H1 (cell line): Measurements from ENCODE around the gene KCNQ1. TPM values are rescaled to one million over a fixed set of nuclear protein-coding genes. Genes with fewer than 3 reads are reported as not detected.

ENCODE experiments used
- ATF3 ChIP-seq: IDR thresholded peaks from 2 replicates; pipeline ENCODE4 v1.6.1; 2011; ENCODE audit warnings: low read depth, mild to moderate bottlenecking, low read length; ENCODE audit not compliant: insufficient read depth
- CEBPB ChIP-seq: IDR thresholded peaks from 2 replicates; pipeline ENCODE4 v1.6.1; 2012; ENCODE audit warnings: low read depth, low read length
- KDM4A ChIP-seq: IDR thresholded peaks from one replicate; pipeline ENCODE4 v1.7.1; 2012; ENCODE audit warnings: low read depth, mild to moderate bottlenecking, moderate library complexity, low read length, inconsistent platforms; ENCODE audit not compliant: severe bottlenecking
- MAFK ChIP-seq: IDR thresholded peaks from 2 replicates; pipeline ENCODE4 v1.6.1; 2012; ENCODE audit warnings: low read depth, mild to moderate bottlenecking, improper control_type of control experiment, low read length
- NANOG ChIP-seq: IDR thresholded peaks from 2 replicates; pipeline ENCODE4 v1.6.1; 2011; ENCODE audit warnings: low read length, low read depth, mild to moderate bottlenecking, inconsistent platforms; ENCODE audit not compliant: insufficient read depth, poor library complexity, severe bottlenecking
- polyA plus RNA-seq, 7 experiments: library from polyadenylated mRNA; depleted of rRNA in 3 of 7; stranded (reverse) in 5 of 7; unstranded in 2 of 7; fragments of >200 nt in 5 of 7; fragments of 200-250 nt in 2 of 7; gene quantifications; 1 replicate in 5 of 7; 2 replicates in 1 of 7; 4 replicates in 1 of 7; pipeline versions ENCODE4 v1.2.1 to v1.2.3, GENCODE V29; 2011 to 2013; ENCODE audit warnings: missing spikeins in 2 of 7, mixed read lengths in 2 of 7
- total RNA-seq: library from RNA; stranded (reverse); fragmentation: NEBNext Ultra II Directional; extraction: Animal tissue kit (Norgen Biotek cat#: 25700); gene quantifications from 2 replicates; pipeline ENCODE4 v1.2.1, GENCODE V29; 2021

The KCNQ1 gene
- total and polyA plus RNA-seq, 2 of the 8 experiments (the other 6 are each of a cell fraction or from before 2014, with no cell fraction given), result 1.9 to 2.0 TPM

- TF ChIP-seq MAFK, result no peak
- TF ChIP-seq NANOG, result no peak
- TF ChIP-seq CEBPB, result no peak
- no peak for TF ChIP-seq ATF3
- TF ChIP-seq KDM4A, result no peak
These were observed 7.3 kb upstream of the KCNQ1 start (continued) for GRCh38 chr11:2437516-2437915.
